Measurements from ENCODE around the gene ZNF735. TPM values are rescaled to one million over a fixed set of nuclear protein-coding genes. Genes with fewer than 3 reads are reported as not detected.
"Not testable (repeated sequence)": the region's sequence is repeated elsewhere in the genome, so short reads cannot be mapped to it uniquely, and the experiment has no call there.

Gene ZNF735
- total RNA-seq, result not detected

- no peak for DNase-seq (ENCODE audit: low spot score)
Observed at GRCh38 chr7:64206903-64207302, at the start of gene ZNF735. TSS of gene ZNF735 (plus strand) at chr7:64207203. CDS start at chr7:64207203, 0 bp downstream.

GRCh38 chr7:64170974-64171373 is 36.0 kb upstream of the ZNF735 start:
- DNase-seq (ENCODE audit: low spot score), result not testable (repeated sequence)

DNA sequence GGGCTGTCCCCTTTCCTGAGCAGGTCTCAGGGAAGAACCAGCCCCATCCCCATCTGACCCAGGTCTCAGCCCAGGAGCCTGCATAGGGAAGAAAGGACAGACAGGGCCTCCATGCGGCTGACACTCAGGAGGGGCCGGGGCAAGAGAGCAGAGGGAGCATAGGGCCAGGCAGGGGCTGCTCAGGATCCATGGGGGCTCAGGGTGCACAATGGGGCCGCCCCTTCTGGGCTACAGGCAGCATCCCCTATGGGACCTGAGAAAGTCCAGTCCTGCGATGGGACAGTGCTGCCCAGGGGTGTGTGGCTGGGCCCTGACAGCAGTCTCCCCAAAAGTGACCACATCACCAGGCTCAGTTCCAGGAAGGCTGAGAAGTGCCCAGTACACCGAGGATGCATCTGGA is 32.7 kb upstream of the ZNF735 start:
- DNase-seq (ENCODE audit: low spot score), result no peak

- DNase-seq (ENCODE audit: low spot score), result no peak
Observed at GRCh38 chr7:64174941-64175340, 32.1 kb upstream of the ZNF735 start.

DNA sequence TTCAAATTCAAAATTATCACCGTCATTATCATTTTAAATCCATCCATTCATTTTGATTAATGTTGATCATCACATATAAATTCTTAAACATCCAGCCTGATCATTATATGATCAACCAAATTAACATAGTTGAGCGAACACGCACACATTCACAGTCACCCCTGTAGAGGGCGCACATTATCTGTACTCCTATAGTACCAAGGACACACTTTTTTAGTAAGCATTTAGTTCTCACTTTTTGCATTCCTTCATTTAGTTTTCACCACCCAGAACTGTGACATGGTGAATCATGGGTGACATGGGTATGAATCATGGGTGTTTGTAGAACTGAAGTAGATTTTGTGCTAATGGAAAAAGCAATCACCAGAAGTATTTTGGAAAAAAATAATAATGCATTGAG is 26.0 kb upstream of the ZNF735 start:
- no peak for DNase-seq (ENCODE audit: low spot score)

DNA sequence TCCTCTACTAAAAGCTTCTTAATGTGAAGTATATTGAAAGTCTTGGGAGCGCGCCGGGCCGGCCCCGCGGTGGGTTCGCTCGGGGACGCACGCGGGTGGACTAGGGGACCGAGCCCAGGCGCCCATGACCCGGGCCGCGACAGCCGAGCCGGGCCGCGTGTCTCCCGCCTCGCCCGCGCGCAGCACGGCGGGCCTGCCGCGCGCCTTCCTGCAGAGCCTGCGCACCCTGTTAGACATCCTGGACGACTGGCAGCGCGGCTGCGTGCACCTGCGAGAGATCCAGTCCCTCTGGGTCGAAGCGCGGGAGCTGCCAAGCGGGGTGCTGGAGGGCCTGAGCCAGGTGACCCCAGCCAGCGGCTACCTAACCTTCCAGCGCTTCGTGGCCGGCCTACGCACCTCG is 25.4 kb upstream of the ZNF735 start:
- DNase-seq (ENCODE audit: low spot score), result no peak

DNA sequence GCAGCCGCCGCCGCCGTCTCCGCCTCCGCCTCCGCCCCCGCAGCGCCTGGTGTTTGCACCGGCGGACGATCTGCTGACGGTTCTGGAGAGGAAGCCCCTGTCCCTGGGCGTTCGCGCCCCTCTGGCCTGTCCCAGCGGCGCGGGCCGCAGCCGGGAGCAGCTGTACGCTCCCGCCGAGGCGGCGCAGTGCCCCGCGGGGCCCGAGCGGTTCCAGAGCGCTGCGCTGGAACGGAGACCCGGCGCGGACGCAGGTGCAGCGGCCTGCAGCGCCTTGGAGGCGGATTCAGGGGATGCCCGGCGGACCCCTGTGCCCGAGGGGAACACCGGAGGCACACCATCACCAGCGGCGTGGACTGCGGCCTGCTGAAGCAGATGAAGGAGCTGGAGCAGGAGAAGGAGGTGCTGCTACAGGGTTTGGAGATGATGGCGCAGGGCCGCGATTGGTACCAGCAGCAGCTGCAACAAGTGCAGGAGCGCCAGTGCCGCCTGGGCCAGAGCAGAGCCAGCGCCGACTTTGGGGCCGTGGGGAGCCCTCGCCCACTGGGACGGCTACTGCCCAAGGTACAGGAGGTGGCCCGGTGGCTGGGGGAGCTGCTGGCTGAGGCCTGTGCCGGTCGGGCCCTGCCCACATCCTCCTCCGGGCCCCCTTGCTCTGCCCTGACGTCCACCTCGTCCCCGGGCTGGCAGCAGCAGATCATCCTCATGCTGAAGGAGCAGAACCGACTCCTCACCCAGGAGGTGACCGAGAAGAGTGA is 24.8 kb upstream of the ZNF735 start:
- no peak for DNase-seq (ENCODE audit: low spot score)

GRCh38 chr7:64183126-64183742 is 23.8 kb upstream of the ZNF735 start:
- DNase-seq (ENCODE audit: low spot score), result no peak

DNA sequence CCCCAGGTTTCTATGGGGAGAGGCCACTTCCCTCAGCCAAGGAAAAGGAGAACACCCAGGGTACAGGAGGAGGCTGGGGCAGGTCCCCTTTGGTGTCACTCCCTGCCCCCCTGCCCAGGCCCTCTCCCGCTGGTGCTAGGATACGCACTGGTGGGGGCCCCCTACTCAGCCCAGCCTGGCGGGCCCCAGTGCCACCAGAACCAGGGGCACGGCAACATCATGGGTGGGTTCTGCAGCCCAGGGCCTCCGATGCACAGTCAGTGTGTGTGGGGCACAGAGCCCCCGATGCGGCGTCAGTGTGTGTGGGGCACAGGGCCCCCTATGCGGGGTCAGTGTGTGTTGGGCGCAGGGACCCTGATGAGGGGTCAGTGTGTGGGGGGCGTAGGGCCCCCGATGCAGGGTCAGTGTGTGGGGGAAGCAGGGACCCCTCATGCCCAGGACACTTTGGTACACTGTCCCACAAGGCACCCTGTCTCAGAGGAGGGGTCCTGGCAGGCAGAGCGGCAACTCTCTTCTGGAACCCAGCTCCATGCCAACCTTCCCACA is 23.1 kb upstream of the ZNF735 start:
- DNase-seq (ENCODE audit: low spot score), result no peak

- no peak for DNase-seq (ENCODE audit: low spot score)
Observed at GRCh38 chr7:64184376-64184775, 22.6 kb upstream of the ZNF735 start.

- no peak for DNase-seq (ENCODE audit: low spot score)
Observed at GRCh38 chr7:64187408-64187807, 19.6 kb upstream of the ZNF735 start.

GRCh38 chr7:64192148-64192704 is 14.8 kb upstream of the ZNF735 start:
- no peak for DNase-seq (ENCODE audit: low spot score)

DNA sequence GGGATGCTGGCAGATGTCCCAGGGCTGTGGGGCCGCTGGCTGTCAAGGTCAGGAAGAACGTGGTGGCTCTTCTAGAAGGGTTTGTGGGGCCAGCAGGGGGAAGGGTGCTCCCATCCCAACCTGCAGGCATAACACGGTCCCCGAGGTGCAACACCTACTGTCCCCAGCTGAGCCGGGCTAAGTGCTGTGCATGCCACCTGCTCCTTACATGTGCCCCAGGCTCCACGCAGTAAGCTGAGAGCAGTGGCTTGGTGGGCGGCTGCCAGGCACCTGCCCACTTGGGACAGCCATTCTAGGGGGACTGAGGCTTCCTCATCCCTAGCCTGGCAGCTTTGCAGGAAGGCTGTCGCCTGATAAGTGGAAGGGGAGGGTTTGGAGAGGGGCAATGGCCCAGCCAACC is 14.2 kb upstream of the ZNF735 start:
- DNase-seq (ENCODE audit: low spot score), result no peak

DNA sequence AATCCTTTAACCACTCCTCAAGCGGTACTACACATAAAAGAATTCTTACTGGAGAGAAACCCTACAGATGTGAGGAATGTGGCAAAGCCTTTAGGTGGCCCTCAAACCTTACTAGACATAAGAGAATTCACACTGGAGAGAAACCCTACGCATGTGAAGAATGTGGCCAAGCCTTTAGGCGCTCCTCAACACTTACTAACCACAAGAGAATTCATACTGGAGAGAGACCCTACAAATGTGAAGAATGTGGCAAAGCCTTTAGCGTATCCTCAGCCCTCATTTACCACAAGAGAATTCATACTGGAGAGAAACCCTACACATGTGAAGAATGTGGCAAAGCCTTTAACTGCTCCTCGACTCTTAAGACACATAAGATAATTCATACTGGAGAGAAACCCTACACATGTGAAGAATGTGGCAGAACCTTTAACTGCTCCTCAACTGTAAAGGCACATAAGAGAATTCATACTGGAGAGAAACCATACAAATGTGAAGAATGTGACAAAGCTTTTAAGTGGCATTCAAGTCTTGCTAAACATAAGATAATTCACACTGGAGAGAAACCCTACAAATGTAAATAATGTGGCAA is 12.8 kb downstream of the ZNF735 start:
- not testable (repeated sequence) for DNase-seq (ENCODE audit: low spot score)

GRCh38 chr7:64223366-64223765 is 16.4 kb downstream of the ZNF735 start:
- DNase-seq (ENCODE audit: low spot score), result no peak

DNA sequence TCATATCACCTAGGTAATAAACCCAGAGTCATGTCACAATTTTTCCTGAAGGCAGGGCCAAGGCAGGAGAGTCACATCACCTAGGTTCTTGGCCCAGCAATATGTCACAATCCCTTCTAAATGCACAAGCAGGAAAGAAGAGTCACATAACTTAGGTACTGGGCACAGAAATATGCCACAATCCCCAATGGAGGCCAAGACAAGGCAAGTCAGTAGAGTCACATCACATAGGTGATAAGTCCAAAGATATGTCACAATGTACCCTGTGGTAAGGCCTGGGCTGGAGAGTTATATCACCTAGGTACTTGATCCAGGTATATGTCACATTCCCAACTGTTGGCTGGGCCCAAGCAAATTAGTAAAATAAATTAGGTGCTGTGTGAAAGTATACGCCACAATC is 21.2 kb downstream of the ZNF735 start, which contains the start of gene ZNF679:
TSS of gene ZNF679 (plus strand) at position 301 of the 400 bp plus-strand sequence. CDS start 20,644 bp downstream, outside the sequence.
- DNase-seq (ENCODE audit: low spot score), result not testable (repeated sequence)

- DNase-seq (ENCODE audit: low spot score), result no peak
Observed at GRCh38 chr7:64266341-64266919, 59.4 kb downstream of the ZNF735 start.

Other genes with a start within 250 kb of the ZNF735 start
- not detected for gene ZNF722, start 208.4 kb upstream of the ZNF735 start, total RNA-seq
- 13.5 TPM for gene ZNF727, start 161.8 kb upstream of the ZNF735 start, total RNA-seq
- not detected for gene ZNF679, start 21.3 kb downstream of the ZNF735 start, total RNA-seq
- 32.5 TPM for gene ZNF736, start 106.8 kb downstream of the ZNF735 start, total RNA-seq